Uterus (tissue), 4 donors: ENCODE results near the gene CPTP. TPM values are rescaled to one million over a fixed set of nuclear protein-coding genes. Genes with fewer than 3 reads are reported as not detected.

Source experiments
- DNase-seq, 2 donors: peaks; one replicate each; pipeline ENCODE4 v3.0.0-alpha.2; 2019 to 2020
- H3K27ac ChIP-seq, 2 donors: fragments of 200-600 bp; sonication (generic); 1 replicate in 1 of 2; 2 replicates in 1 of 2; pipeline ENCODE4 v1.5.1; 2016 to 2018
- H3K27me3 ChIP-seq, 2 donors: fragments of 200-600 bp; sonication (generic); one replicate each; pipeline ENCODE4 v1.5.1; 2018 to 2019; ENCODE audit warnings: control low read depth in 1 of 2
- H3K36me3 ChIP-seq, 2 donors: fragments of 200-600 bp; sonication (generic); one replicate each; pipeline ENCODE4 v1.5.1; 2019; ENCODE audit warnings: control low read depth in 1 of 2
- H3K4me1 ChIP-seq, 2 donors: fragments of 200-600 bp; sonication (generic); one replicate each; pipeline ENCODE4 v1.5.1; 2018 to 2019; ENCODE audit warnings: control low read depth in 1 of 2
- H3K4me3 ChIP-seq, 2 donors: fragments of 200-600 bp; sonication (generic); 1 replicate in 1 of 2; 2 replicates in 1 of 2; pipeline ENCODE4 v1.5.1; 2018 to 2019; ENCODE audit warnings: mild to moderate bottlenecking in 1 of 2
- H3K9me3 ChIP-seq, 2 donors: fragments of 200-600 bp; sonication (generic); one replicate each; pipeline ENCODE4 v1.5.1; 2019; ENCODE audit warnings: control low read depth in 1 of 2
- POLR2A ChIP-seq, 2 donors: fragments of 450-650 bp; IDR thresholded peaks; one replicate each; pipeline ENCODE4 v1.6.1; 2016; ENCODE audit warnings: antibody characterized with exemption in 2 of 2, mild to moderate bottlenecking in 1 of 2, moderate library complexity in 1 of 2
- intact Hi-C: fragments of 100-400 bp; cut with DNase I; formaldehyde crosslinking; loops from one replicate; pipeline ENCODE4 v1.15.1; 2023; ENCODE audit warnings: low total_unique reads
- microRNA-seq: library from miRNA; unstranded; fragments of <30 nt; microRNA quantifications from one replicate; pipeline ENCODE4, GENCODE V29; 2016; ENCODE audit warnings: borderline microRNAs expressed, borderline replicate concordance
- small RNA-seq: library from RNA; depleted of rRNA; stranded (forward); fragments of <200 nt; gene quantifications from one replicate; pipeline ENCODE3, GENCODE V24; 2016
- total RNA-seq, 4 donors: library from RNA; depleted of rRNA in 3 of 4; stranded (reverse); fragments of >200 nt in 3 of 4; gene quantifications; one replicate each; pipeline versions ENCODE4 v1.1.0 to v1.2.4, GENCODE V29; 2014 to 2023
- TF ChIP-seq, protein P1 (sequence below), 4 experiments: fragments of 200-600 bp in 2 of 4; fragments of 450-650 bp in 2 of 4; sonication (generic) in 2 of 4; IDR thresholded peaks; one replicate each; pipeline ENCODE4 v1.5.1; 2016 to 2019; ENCODE audit warnings: antibody characterized with exemption in 4 of 4, mild to moderate bottlenecking in 2 of 4, moderate library complexity in 1 of 4
- donor health status: DM: yes; HTN: yes; CAD: no.

Gene CPTP
- total RNA-seq, 4 donors from 2014 or later: 3.5 to 23.9 (median 16.4) TPM

DNA sequence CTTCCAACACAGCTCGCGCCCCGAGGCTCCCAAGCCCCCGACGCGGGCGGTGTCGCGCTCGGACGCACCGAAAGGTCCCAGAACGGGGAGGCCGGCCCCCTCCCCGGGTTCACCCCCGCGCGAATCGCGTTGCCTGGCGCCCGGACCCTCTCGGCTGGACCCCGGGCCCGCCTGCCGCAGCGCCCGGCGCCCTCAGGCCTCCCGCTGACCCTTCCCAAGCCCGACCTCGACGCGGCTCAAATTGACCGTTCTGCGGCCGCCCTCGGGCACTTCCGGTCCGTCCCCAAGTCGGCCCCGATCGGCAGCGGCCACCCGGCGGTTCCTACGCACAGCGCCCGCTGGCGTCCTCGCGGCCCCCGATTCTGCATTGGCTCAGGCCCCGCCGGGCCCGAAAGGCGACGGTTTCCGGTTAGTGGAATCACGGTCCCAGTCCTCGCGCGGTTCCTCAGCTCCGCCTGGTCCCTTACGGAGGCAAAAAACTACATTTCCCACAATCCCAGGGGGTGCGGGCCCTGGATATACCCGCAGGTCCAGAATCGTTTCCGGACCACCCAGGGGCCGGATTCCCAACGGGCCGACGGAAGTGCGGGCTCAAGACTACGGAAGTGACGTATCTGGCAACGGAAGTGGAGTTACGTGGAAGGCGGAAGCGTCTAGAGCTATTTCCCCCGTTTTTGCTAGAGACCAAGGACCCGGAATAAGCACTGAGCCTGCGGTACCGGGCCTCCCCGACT, 50.5 kb downstream of the CPTP start, which contains the start of gene AURKAIP1:
Gene AURKAIP1 (minus strand): TSS at position 279 of the 734 bp plus-strand sequence. CDS start 451 bp downstream, outside the sequence.
- Histone ChIP-seq H3K9me3 (no peaks in the 10 kb centered on the region), H3K27ac (peak within 1 kb of the TSS; percentile 90 to 93), H3K36me3 (no peaks in the 10 kb centered on the region), H3K27me3 (no peaks in the 10 kb centered on the region), H3K4me1 (peaks cover 0 to 17% of the 10 kb centered on the region in 2 donors), H3K4me3 (peak within 1 kb of the TSS; percentile 82 to 89)
- peak; percentile 47 to 63 for TF ChIP-seq POLR2A (IDR thresholded peaks at IDR 0.05)
- TF ChIP-seq, protein P1, sequence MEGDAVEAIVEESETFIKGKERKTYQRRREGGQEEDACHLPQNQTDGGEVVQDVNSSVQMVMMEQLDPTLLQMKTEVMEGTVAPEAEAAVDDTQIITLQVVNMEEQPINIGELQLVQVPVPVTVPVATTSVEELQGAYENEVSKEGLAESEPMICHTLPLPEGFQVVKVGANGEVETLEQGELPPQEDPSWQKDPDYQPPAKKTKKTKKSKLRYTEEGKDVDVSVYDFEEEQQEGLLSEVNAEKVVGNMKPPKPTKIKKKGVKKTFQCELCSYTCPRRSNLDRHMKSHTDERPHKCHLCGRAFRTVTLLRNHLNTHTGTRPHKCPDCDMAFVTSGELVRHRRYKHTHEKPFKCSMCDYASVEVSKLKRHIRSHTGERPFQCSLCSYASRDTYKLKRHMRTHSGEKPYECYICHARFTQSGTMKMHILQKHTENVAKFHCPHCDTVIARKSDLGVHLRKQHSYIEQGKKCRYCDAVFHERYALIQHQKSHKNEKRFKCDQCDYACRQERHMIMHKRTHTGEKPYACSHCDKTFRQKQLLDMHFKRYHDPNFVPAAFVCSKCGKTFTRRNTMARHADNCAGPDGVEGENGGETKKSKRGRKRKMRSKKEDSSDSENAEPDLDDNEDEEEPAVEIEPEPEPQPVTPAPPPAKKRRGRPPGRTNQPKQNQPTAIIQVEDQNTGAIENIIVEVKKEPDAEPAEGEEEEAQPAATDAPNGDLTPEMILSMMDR (IDR thresholded peaks at IDR 0.05): peak; percentile 16 to 65 (median 40)
- intact Hi-C loops: no loop called here
- DNase-seq: peak; percentile 98 to 99

DNA sequence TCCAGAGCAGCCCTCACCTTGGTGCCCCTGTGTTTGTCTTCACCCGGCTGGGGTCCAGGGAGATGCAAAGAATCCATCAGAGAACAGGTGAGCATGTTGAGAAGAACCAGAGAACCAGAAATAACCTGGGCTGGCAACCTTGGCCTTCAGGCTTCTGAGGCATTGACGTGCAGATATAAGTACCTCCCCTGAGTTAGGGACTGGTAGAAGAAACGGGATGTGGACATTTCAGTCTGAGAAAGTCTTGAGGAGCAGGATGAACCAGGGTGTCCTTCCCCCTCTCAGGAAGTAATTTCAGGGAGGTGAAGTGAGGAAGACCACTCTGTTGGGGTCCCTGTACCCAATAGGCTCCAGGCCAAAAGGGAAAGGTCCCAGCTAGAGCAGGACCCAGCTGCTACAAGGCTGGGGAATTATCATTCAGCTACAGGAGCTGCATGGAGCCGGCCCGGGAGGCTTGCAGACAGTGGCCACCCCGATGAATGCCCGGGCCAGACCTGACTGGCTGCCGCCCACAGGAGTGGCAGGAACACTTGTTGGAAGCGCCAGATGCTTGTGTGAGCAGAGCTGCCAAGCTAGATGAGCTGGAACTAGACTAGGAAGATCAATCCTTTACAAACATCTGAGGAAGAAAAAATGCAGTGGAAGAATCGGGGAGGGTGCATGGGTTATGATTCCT, 52.1 kb downstream of the CPTP start:
- Histone ChIP-seq H3K4me3 (no peak overlapping the region), H3K36me3 (no peaks in the 10 kb centered on the region), H3K9me3 (no peaks in the 10 kb centered on the region), H3K4me1 (peaks cover 0 to 15% of the 10 kb centered on the region in 2 donors), H3K27me3 (no peaks in the 10 kb centered on the region), H3K27ac (no peak overlapping the region)
- intact Hi-C loops: no loop called here
- TF ChIP-seq, protein P1 (IDR thresholded peaks at IDR 0.05): no peak
- no peak for TF ChIP-seq POLR2A (IDR thresholded peaks at IDR 0.05)
- DNase-seq: no peak

DNA sequence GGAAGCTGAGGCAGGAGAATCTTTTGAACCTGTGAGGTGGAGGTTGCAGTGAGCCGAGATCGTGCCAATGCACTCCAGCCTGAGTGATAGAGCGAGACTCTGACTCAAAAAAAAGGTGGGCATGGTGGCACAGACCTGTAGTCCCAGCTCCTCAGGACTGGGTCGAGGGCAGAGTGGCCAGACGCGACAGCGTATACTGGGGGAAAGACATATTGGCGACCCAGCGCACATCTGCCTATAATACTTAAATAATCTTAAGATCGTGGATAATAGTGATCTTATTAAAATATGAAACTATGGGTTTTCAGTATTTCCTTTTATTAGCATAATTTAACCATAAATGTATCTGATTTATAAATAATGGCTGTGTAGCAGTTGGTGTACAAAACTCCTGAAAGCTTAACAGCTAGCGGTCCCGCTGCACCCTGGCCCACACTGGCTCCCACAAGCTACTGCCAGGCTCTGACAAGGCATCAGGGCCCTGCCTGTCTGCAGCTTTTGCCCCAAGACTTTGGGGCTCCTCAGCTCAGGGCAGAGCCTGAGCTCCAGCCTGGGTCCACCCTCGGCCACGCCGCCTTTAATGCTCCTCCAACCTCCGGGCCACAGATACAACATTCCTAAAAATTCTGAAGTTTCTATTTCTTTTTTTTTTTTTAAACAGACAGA, 53.1 kb downstream of the CPTP start:
- Histone ChIP-seq H3K4me1 (peaks cover 0 to 11% of the 10 kb centered on the region in 2 donors), H3K9me3 (no peaks in the 10 kb centered on the region), H3K36me3 (no peaks in the 10 kb centered on the region), H3K4me3 (no peak overlapping the region), H3K27me3 (no peaks in the 10 kb centered on the region), H3K27ac (no peak overlapping the region)
- DNase-seq: no peak
- intact Hi-C loops: no loop called here
- no peak for TF ChIP-seq POLR2A (IDR thresholded peaks at IDR 0.05)
- TF ChIP-seq, protein P1 (IDR thresholded peaks at IDR 0.05): no peak

Small RNA genes within 50 kb of the gene (microRNA-seq; reads per million reads assigned to microRNA genes)
- gene MIR6726 (not detected), gene MIR6727 (not detected), gene MIR6808 (not detected)

Small RNA genes within 50 kb of the gene (small RNA-seq; reads per million reads assigned to genes)
- gene MIR6726: not detected

Other genes starting within 250 kb of the CPTP start
- 10 to 100 TPM in 3 of 4 donors, 1 to 10 TPM in 1; 4.9 to 20.0 (median 17.9) TPM for gene C1orf159, start 208.7 kb upstream of the CPTP start, total RNA-seq
- under 1 TPM in 2 of 4 donors, not detected in 2; 0.35 to 0.51 TPM for gene TTLL10, start 150.9 kb upstream of the CPTP start, total RNA-seq
- gene TNFRSF18, start 118.2 kb upstream of the CPTP start, total RNA-seq: 1 to 10 TPM in 1 of 4 donors, under 1 TPM in 1, not detected in 2; 0.37 to 2.6 TPM
- gene TNFRSF4, start 110.6 kb upstream of the CPTP start, total RNA-seq: 1 to 10 TPM in 2 of 4 donors, not detected in 2; 1.3 to 1.5 TPM
- 100 to 1,000 TPM in 1 of 4 donors, 10 to 100 TPM in 3; 29.7 to 105 (median 50.3) TPM for gene SDF4, start 92.8 kb upstream of the CPTP start, total RNA-seq
- gene B3GALT6, start 92.6 kb upstream of the CPTP start, total RNA-seq: 10 to 100 TPM in 3 of 4 donors, 1 to 10 TPM in 1; 1.8 to 23.5 (median 17.6) TPM
- 1 to 10 TPM in 2 of 4 donors, not detected in 2; 3.1 to 8.2 TPM for gene C1QTNF12, start 78.1 kb upstream of the CPTP start, total RNA-seq
- 10 to 100 TPM in 3 of 4 donors, 1 to 10 TPM in 1; 9.5 to 66.1 (median 49.8) TPM for gene UBE2J2, start 50.9 kb upstream of the CPTP start, total RNA-seq
- 1 to 10 TPM in 3 of 4 donors, under 1 TPM in 1; 0.26 to 8.4 (median 4.4) TPM for gene SCNN1D, start 44.4 kb upstream of the CPTP start, total RNA-seq
- gene ACAP3, start 16.9 kb upstream of the CPTP start, total RNA-seq: 10 to 100 TPM; 11.2 to 98.5 (median 44.0) TPM
- gene PUSL1, start 16.2 kb upstream of the CPTP start, total RNA-seq: 10 to 100 TPM; 14.7 to 34.1 (median 24.3) TPM
- 100 to 1,000 TPM in 2 of 4 donors, 10 to 100 TPM in 2; 45.6 to 277 (median 130) TPM for gene INTS11, start 142 bp upstream of the CPTP start, total RNA-seq
- under 1 TPM in 2 of 4 donors, not detected in 2; 0.14 to 0.34 TPM for gene TAS1R3, start 6.5 kb downstream of the CPTP start, total RNA-seq
- gene DVL1, start 24.6 kb downstream of the CPTP start, total RNA-seq: 10 to 100 TPM; 35.6 to 94.5 (median 49.7) TPM
- 100 to 1,000 TPM in 2 of 4 donors, 10 to 100 TPM in 2; 86.1 to 143 (median 117) TPM for gene MXRA8, start 33.8 kb downstream of the CPTP start, total RNA-seq
- gene AURKAIP1, start 50.4 kb downstream of the CPTP start, total RNA-seq: 10 to 100 TPM; 13.2 to 75.8 (median 31.1) TPM
- gene CCNL2, start 74.5 kb downstream of the CPTP start, total RNA-seq: 100 to 1,000 TPM; 207 to 351 (median 281) TPM
- gene MRPL20, start 82.5 kb downstream of the CPTP start, total RNA-seq: 100 to 1,000 TPM in 1 of 4 donors, 10 to 100 TPM in 3; 34.3 to 114 (median 65.1) TPM
- 10 to 100 TPM in 2 of 4 donors, 1 to 10 TPM in 2; 1.3 to 20.0 (median 6.7) TPM for gene ANKRD65, start 96.5 kb downstream of the CPTP start, total RNA-seq
- 10 to 100 TPM; 15.6 to 67.1 (median 47.1) TPM for gene VWA1, start 110.9 kb downstream of the CPTP start, total RNA-seq
- 1 to 10 TPM in 2 of 4 donors, under 1 TPM in 1, not detected in 1; 0.77 to 3.8 (median 1.7) TPM for gene ATAD3C, start 124.9 kb downstream of the CPTP start, total RNA-seq
- gene ATAD3B, start 147.0 kb downstream of the CPTP start, total RNA-seq: 10 to 100 TPM in 3 of 4 donors, 1 to 10 TPM in 1; 2.1 to 20.5 (median 17.8) TPM
- gene ATAD3A, start 187.4 kb downstream of the CPTP start, total RNA-seq: 10 to 100 TPM in 3 of 4 donors, 1 to 10 TPM in 1; 1.8 to 14.8 (median 11.7) TPM
- gene TMEM240, start 215.8 kb downstream of the CPTP start, total RNA-seq: 10 to 100 TPM in 1 of 4 donors, 1 to 10 TPM in 1, not detected in 2; 9.4 to 16.3 TPM